Measurements from ENCODE around the gene WWOX. TPM values are rescaled to one million over a fixed set of nuclear protein-coding genes. Genes with fewer than 3 reads are reported as not detected.

WWOX gene
- total RNA-seq, 1 donor from 2014 or later: 9.5 TPM

GRCh38 chr16:79127766-79128165 is 1028.3 kb downstream of the WWOX start:
- DNase-seq (ENCODE audit: low read depth in 2 of 2): no peak

GRCh38 chr16:79128706-79129105 is 1029.3 kb downstream of the WWOX start:
- DNase-seq (ENCODE audit: low read depth in 2 of 2): no peak

DNA sequence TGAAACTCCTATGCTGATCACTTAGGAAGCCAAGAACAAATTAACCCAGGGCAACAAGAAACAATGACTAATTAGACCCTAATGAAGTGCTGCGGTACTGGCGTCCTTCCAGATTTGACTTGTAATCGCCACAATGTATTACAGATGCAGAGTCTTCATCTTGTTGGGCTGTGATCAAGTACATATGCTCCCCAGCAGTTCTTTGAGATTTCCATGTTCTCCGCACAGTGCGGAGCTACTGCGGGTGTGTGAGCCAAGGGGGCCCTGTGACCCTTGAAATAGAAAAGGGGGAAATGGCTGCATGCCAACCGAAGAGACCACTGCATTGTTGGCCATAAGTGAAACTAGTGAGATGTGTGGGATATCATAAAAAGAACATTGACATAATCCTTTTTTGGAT is 1031.2 kb downstream of the WWOX start:
- no peak for DNase-seq (ENCODE audit: low read depth in 2 of 2)

DNA sequence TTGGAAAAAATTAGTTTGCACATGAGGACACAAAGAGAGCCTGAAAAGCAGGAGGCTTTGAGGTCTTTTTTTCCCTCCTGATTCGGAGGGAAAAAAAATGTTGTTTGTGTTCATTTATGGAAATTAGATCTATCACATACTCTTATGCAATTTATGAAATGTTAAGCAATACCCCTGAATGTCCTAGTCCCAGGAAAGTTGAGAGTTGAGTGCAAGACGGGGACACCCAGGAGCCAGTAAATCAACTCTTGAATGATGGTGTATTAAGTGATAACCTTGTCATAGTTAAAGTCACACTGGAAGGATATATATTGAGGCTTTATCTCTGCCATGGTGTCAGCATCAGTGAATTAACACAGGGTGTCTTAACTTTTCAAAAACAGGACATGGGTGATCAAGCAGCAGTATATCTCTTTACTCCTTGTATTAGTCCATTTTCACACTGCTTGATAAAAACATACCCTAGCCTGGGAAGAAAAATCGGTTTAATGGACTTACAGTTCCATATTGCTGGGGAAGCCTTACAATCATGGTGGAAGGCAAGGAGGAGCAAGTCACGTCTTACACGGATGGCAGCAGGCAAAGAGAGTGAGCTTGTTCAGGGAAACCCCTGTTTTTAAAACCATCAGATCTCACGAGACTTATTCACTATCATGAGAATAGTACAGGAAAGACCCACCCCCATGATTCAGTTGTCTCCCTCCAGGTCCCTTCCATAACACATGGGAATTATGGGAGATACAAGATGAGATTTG is 1032.0 kb downstream of the WWOX start:
- no peak for DNase-seq (ENCODE audit: low read depth in 2 of 2)

DNA sequence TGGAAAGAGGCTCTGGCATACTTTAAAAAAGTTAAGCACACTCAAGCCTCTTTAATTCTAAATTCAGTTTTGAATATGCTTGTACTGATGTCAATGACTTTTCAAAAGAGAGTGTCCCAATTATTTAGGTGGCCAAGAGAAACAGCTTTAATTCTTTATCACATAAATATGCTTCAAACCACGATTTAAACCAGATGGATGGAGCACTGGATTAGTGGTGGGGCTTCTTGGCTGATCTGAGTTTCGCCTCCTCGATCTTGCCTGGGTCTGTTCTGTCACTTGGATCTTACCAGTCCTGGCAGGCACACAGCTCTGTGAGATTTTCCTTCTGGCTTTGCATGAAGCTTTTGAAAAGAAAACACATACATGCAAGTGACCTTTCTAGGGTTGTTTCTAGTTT is 1033.2 kb downstream of the WWOX start:
- DNase-seq (ENCODE audit: low read depth in 2 of 2): no peak

- DNase-seq (ENCODE audit: low read depth in 2 of 2): no peak
Measured at GRCh38 chr16:79134300-79134699, 1034.8 kb downstream of the WWOX start.

DNA sequence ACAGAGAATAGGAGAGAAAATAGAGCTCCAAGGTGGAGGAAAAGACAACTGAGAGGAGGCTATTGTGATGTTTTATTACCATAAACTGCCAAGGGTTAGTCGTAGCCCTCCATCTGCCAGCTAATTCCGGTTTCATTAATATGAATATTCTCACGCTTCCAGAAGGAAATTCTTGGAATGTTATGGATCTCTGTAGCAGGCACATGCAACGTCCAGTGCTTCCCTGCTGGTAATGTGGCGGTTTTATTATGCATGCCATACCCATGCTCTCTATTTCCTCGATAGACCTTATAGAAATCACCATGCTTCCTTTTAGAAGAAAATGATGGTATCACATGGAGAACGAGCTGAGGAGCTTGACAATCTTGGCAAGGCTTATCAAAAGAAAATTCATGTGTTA is 1037.5 kb downstream of the WWOX start:
- no peak for DNase-seq (ENCODE audit: low read depth in 2 of 2)

GRCh38 chr16:79137426-79137939 is 1038.0 kb downstream of the WWOX start:
- DNase-seq (ENCODE audit: low read depth in 2 of 2): no peak

- no peak for DNase-seq (ENCODE audit: low read depth in 2 of 2)
Measured at GRCh38 chr16:79139799-79140198, 1040.3 kb downstream of the WWOX start.

GRCh38 chr16:79143026-79143425 is 1043.6 kb downstream of the WWOX start:
- no peak for DNase-seq (ENCODE audit: low read depth in 2 of 2)

DNA sequence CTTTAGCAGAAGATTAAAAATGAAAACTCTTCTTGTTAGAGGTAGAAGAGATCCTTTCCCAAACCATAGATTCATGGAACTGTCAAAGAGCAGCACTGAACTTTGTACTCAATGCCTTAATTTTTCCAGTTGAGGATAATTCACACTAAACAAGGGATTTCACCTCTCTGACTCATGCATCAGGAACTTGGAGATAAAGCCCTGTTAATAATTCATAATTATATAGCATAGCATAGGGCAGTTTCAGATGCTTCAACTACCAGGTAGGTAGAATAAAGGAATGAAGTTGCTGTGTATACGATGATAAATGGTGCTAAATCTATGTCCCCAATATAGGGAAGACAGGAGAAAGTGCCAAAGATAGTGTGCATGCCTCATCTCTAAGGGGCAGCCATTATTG is 1050.7 kb downstream of the WWOX start:
- no peak for DNase-seq (ENCODE audit: low read depth in 2 of 2)

DNA sequence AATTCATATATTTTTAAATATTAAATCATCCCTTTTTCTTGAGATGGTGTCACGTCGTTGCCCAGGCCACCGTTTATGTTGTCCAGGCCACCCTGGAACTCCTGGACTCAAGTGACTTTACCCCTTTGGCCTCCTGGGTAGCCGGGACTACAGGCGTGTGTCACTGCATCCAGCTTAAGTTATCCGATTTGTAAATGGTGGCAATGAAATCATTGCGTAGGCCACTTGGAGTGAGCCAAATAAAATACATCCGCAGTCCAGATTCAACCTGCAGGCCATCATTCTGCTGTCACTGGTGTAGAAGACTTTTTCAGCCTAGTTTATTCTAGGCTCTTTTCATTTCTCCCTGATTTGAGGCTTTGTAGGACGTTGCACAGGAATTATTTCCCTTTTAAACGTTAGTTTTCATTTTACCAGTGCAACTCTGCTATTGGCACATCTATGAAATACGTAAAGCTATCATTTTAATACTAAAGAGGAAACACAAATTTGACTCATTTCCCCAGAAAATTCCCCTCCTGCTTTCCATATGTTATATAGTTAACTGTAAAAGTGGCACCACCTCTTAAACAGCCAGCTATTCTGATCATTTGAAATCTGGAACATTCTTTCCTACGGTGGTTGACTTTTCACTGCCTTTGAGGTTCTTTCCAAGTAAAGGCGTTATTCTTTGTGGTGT is 1051.3 kb downstream of the WWOX start:
- no peak for DNase-seq (ENCODE audit: low read depth in 2 of 2)

- no peak for DNase-seq (ENCODE audit: low read depth in 2 of 2)
Measured at GRCh38 chr16:79154086-79154485, 1054.6 kb downstream of the WWOX start.

DNA sequence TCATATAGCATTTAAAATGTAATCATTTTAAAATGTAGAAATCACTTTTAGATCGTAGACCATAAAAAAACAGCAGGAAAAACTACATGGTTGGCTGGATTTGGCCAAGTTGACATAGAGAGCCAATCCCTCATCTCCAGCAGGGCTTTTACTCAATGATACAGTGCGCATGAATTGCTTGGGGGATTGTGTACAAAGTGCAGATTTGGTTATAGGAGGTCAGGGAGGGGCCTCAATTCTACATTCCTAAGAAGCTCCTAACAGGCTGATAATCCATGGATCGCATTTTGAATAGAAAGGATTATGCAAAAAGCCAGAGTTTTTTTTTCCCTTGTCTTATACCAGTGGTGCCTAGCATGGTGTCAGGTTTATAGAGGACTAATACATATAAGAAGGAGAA is 1056.0 kb downstream of the WWOX start:
- no peak for DNase-seq (ENCODE audit: low read depth in 2 of 2)

DNA sequence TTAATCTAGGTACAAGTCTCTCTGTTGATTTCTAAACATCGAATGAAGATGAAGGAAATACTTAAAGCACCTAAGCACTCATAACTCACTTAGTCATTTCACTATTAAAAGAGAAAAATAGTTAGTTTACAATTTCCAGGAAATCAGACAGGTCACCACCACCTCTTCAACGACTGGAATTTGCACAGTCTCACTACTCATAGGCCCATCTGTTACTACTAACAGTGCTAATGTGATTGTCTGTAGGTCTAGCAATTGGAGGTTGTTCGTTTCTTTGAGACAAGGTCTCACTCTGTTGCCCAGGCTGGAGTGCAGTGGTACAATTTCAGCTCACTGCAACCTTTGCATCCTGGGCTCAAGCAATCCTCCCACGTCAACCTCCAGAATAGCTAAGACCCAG is 1056.5 kb downstream of the WWOX start:
- DNase-seq (ENCODE audit: low read depth in 2 of 2): no peak

- DNase-seq (ENCODE audit: low read depth in 2 of 2): no peak
Measured at GRCh38 chr16:79156761-79157160, 1057.3 kb downstream of the WWOX start.

- no peak for DNase-seq (ENCODE audit: low read depth in 2 of 2)
Measured at GRCh38 chr16:79158337-79158736, 1058.9 kb downstream of the WWOX start.

GRCh38 chr16:79159261-79160049 is 1060.0 kb downstream of the WWOX start:
- DNase-seq (ENCODE audit: low read depth in 2 of 2): no peak

- no peak for DNase-seq (ENCODE audit: low read depth in 2 of 2)
Measured at GRCh38 chr16:79162977-79163376, 1063.5 kb downstream of the WWOX start.

- no peak for DNase-seq (ENCODE audit: low read depth in 2 of 2)
Measured at GRCh38 chr16:79163691-79164387, 1064.4 kb downstream of the WWOX start.

DNA sequence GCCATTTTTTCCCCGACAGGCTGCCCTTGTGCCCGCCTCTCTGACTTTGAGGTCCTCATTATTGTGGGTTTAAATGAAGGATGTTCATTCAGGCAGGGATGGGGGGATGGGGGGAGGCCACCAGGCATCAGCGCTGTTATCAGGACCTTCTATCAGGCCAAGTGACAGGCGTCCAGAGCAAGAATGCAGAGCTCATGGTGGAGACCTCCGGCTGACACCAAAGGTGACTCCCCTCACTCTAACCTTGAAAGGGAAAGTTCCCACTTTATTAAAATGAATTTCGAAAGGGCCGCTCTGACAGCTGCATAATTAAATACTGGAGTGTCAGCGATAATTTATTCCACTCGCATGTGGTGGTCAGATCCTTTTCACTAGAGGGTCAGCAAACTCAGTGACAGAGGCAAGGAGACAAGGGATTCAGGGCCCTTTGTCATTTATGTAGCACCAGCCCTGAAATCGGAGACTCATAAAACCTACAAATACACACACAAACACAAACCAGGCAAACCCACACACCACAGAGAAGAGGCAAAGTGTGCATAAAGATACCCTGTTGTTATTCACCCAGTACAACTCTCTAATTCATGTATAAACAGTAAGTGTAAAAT is 1065.0 kb downstream of the WWOX start:
- DNase-seq (ENCODE audit: low read depth in 2 of 2): no peak
